Transverse colon (tissue), 4 donors: ENCODE data around the gene ATE1. TPM values are rescaled to one million over a fixed set of nuclear protein-coding genes. Genes with fewer than 3 reads are reported as not detected.

Source experiments
- DNase-seq: peaks from one replicate; pipeline ENCODE4 v3.0.0-alpha.2; 2019
- H3K27ac ChIP-seq, 4 donors: fragments of 200-600 bp; sonication (generic); 2 replicates each; pipeline ENCODE4 v1.5.1; 2016 to 2018; ENCODE audit warnings: inconsistent platforms in 4 of 4
- H3K27me3 ChIP-seq: fragments of 200-600 bp; sonication (generic); 2 replicates; pipeline ENCODE4 v1.5.1; 2017; ENCODE audit warnings: inconsistent platforms
- H3K36me3 ChIP-seq, 4 donors: fragments of 200-600 bp; sonication (generic); 2 replicates each; pipeline ENCODE4 v1.5.1; 2017 to 2019; ENCODE audit warnings: inconsistent platforms in 4 of 4
- H3K4me1 ChIP-seq, 4 donors: fragments of 200-600 bp; sonication (generic); 2 replicates each; pipeline ENCODE4 v1.5.1; 2017 to 2020; ENCODE audit warnings: inconsistent platforms in 4 of 4
- H3K4me3 ChIP-seq, 4 donors: fragments of 200-600 bp; sonication (generic); 1 replicate in 1 of 4; 2 replicates in 3 of 4; pipeline versions ENCODE4 v1.5.1 to v1.6.1; 2017 to 2019; ENCODE audit warnings: inconsistent platforms in 4 of 4
- H3K9me3 ChIP-seq, 2 donors: fragments of 200-600 bp; sonication (generic); 2 replicates each; pipeline ENCODE4 v1.5.1; 2017 to 2019; ENCODE audit warnings: inconsistent platforms in 2 of 2
- EP300 ChIP-seq: sonication (generic); formaldehyde crosslinking; IDR thresholded peaks from one replicate; pipeline ENCODE4 v1.6.1; 2017; ENCODE audit warnings: antibody characterized with exemption, low read depth
- POLR2A ChIP-seq: fragments of 450-650 bp; IDR thresholded peaks from one replicate; pipeline ENCODE4 v1.6.1; 2016; ENCODE audit warnings: antibody characterized with exemption, mild to moderate bottlenecking, moderate library complexity
- POLR2AphosphoS5 ChIP-seq, 3 donors: sonication (generic); formaldehyde crosslinking; IDR thresholded peaks; one replicate each; pipeline ENCODE4 v1.6.1; 2016; ENCODE audit warnings: antibody characterized with exemption in 3 of 3
- WGBS, 2 donors: methylation state at CpG; one replicate each; pipeline ENCODE4 v1.1.5; 2018; ENCODE audit warnings: low coverage in 1 of 2; 5-methylcytosine and 5-hydroxymethylcytosine counted together
- in situ Hi-C, 4 donors: fragments of 200-750 bp; cut with MboI; loops; one replicate each; pipeline versions ENCODE4 v1.15.0 to v1.15.1; 2017; ENCODE audit warnings: low sequenced_read_pairs in 3 of 4, low pct_ligation_motif_present in 1 of 4, low pct_unique_long_range_greater_than_20kb in 1 of 4
- intact Hi-C: fragments of 100-400 bp; cut with DNase I; formaldehyde crosslinking; loops from one replicate; pipeline ENCODE4 v1.15.1; 2023; ENCODE audit warnings: low total_unique reads
- total RNA-seq, 4 donors: library from RNA; depleted of rRNA; stranded (reverse); fragments of >200 nt; gene quantifications; one replicate each; pipeline ENCODE4 v1.1.0, GENCODE V29; 2016
- TF ChIP-seq, protein P1 (sequence below), 5 experiments: fragments of 200-600 bp in 3 of 5; fragments of 450-650 bp in 2 of 5; sonication (generic) in 3 of 5; IDR thresholded peaks; 1 replicate in 2 of 5; 2 replicates in 3 of 5; pipeline ENCODE4 v1.5.1; 2016 to 2017; ENCODE audit warnings: antibody characterized with exemption in 5 of 5, inconsistent platforms in 3 of 5, mild to moderate bottlenecking in 2 of 5, moderate library complexity in 1 of 5

Gene ATE1
- total RNA-seq, 4 donors from 2014 or later: 25.3 to 1,446 (median 31.4) TPM

DNA sequence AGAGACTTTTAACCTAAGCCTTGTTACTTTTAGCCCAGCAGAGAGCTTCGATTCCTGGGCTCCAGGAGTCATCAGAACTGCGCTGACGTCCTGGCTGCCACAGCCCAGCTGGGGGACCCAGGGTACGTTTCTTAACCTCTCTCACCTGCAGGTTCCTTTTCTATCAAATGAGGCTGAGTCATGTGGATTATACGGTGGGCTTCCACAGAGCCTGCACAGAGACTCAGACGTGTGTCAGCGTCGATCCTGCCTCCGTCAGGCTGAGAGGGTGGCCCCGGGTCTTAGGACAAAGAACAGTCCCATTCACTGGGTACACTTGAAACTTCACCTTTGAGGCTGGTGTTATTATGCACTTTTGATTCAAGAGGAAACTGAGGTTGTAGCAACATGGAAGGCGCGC is 228.9 kb downstream of the ATE1 start:
- 89% methylated on average over 4 to 12 of the region's 12 CpGs for WGBS, 2 donors

DNA sequence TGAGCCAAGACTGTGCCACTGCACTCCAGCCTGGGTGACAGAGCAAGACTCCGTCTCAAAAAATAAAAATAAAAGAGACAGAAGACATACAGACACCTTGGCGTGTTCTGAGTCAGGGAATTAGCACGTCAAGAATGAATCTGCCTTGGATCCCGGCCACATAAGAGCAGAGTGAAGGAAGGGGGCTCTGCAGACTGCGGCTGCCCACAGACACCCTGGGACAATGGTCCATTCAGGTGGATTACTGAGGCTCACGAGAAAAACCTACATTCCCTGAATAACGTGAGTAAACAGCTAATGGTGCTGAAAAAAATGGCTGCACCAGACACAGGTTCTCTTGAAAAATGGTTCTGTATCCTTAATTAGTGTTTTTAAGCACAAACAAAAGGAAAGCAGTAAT is 229.5 kb downstream of the ATE1 start:
- H3K9me3 ChIP-seq: peaks cover 0 to 3% of the 10 kb centered on the region in 2 donors
- no peak for TF ChIP-seq POLR2A
- TF ChIP-seq, protein P1, sequence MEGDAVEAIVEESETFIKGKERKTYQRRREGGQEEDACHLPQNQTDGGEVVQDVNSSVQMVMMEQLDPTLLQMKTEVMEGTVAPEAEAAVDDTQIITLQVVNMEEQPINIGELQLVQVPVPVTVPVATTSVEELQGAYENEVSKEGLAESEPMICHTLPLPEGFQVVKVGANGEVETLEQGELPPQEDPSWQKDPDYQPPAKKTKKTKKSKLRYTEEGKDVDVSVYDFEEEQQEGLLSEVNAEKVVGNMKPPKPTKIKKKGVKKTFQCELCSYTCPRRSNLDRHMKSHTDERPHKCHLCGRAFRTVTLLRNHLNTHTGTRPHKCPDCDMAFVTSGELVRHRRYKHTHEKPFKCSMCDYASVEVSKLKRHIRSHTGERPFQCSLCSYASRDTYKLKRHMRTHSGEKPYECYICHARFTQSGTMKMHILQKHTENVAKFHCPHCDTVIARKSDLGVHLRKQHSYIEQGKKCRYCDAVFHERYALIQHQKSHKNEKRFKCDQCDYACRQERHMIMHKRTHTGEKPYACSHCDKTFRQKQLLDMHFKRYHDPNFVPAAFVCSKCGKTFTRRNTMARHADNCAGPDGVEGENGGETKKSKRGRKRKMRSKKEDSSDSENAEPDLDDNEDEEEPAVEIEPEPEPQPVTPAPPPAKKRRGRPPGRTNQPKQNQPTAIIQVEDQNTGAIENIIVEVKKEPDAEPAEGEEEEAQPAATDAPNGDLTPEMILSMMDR (IDR thresholded peaks at IDR 0.05): no peak
- TF ChIP-seq EP300: no peak
- TF ChIP-seq POLR2AphosphoS5 (IDR thresholded peaks at IDR 0.05): no peak
- no peaks in the 10 kb centered on the region for H3K4me1 ChIP-seq
- H3K27ac ChIP-seq: no peak overlapping the region
- H3K27me3 ChIP-seq: peaks cover 4% of the 10 kb centered on the region
- in situ Hi-C loops (no loop called here), intact Hi-C loops (no loop called here)
- 74 to 80% methylated on average over 7 of the region's 7 CpGs for WGBS, 2 donors
- no peaks in the 10 kb centered on the region for H3K36me3 ChIP-seq
- H3K4me3 ChIP-seq: no peak overlapping the region
- DNase-seq: no peak

More for the DNA sequence above, 228.9 kb downstream of the ATE1 start:
- intact Hi-C loops (no loop called here), in situ Hi-C loops (no loop called here)
- TF ChIP-seq, protein P1 (IDR thresholded peaks at IDR 0.05): no peak
- TF ChIP-seq POLR2AphosphoS5 (IDR thresholded peaks at IDR 0.05): no peak
- no peak for TF ChIP-seq POLR2A
- TF ChIP-seq EP300: no peak
- no peak overlapping the region for H3K27ac ChIP-seq
- peaks cover 0 to 3% of the 10 kb centered on the region in 2 donors for H3K9me3 ChIP-seq
- no peaks in the 10 kb centered on the region for H3K4me1 ChIP-seq
- H3K4me3 ChIP-seq: no peak overlapping the region
- DNase-seq: no peak
- no peaks in the 10 kb centered on the region for H3K36me3 ChIP-seq
- H3K27me3 ChIP-seq: peaks cover 4% of the 10 kb centered on the region

DNA sequence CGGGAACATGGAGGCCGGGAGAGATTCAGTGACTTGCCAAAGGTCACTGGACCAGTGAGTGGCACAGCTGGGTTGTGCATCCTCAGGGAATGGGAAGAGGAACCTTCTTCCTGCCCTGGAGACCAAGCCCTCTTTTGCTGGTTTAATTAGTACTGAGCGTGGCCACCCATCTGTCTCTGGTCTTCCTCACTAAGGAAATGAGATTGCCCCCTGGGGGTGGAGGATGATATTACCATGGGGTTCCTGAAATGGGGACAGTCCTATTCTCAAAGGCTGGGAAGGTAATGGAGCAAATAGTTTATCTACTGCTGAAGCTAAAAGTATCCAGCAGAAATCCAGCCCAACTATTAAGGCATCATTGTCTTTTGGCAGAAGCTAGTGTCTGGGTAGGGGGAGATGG is 231.0 kb downstream of the ATE1 start:
- Histone ChIP-seq H3K4me1 (no peaks in the 10 kb centered on the region), H3K27me3 (peaks cover 4% of the 10 kb centered on the region), H3K9me3 (peaks cover 0 to 3% of the 10 kb centered on the region in 2 donors), H3K36me3 (no peaks in the 10 kb centered on the region), H3K27ac (no peak overlapping the region), H3K4me3 (no peak overlapping the region)
- intact Hi-C loops: no loop called here
- peak; percentile 49 for DNase-seq
- in situ Hi-C loops: no loop called here
- WGBS, 2 donors: 70 to 78% methylated on average over 3 of the region's 3 CpGs
- TF ChIP-seq, protein P1 (IDR thresholded peaks at IDR 0.05): peak in 4 of 5 experiments; percentile 40 to 49 (median 44)
- no peak for TF ChIP-seq POLR2A
- no peak for TF ChIP-seq EP300
- TF ChIP-seq POLR2AphosphoS5 (IDR thresholded peaks at IDR 0.05): no peak

DNA sequence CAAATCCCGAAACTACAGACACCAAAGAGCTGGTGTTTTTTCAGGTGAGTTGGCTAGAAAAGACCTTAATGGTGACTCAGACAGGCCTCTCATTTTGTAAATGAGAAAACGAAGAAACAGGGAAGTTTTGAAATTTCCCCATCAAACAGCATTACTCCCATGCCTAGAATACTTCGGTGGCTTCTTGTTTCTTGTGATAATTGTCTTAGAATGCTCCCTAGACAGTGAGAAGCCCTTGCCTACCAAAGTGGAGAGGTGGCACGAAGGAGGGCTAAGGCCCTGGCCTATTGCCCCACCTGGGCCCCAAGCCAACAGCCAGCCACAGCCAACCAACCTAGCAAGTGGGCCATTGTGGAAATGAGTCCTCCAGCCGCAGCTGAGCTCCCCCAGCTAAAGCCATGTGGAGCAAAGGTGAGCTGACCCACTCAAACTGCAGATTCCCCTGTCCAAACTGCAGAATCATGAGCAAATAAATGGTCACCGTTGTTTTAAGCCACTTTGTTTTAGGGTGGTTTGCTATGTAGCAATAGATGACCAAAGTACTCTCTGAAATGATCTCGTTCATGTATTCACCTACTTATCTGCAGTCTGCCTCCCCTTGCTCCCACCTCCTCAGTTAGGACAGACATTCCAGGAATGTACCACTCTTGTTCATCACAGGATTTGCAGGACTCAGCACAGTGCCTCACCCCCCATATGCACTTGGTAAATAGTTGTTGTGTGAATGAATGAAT is 231.9 kb downstream of the ATE1 start:
- intact Hi-C loops: no loop called here
- Histone ChIP-seq H3K27ac (no peak overlapping the region), H3K4me3 (no peak overlapping the region), H3K36me3 (no peaks in the 10 kb centered on the region), H3K27me3 (peaks cover 10% of the 10 kb centered on the region), H3K4me1 (no peaks in the 10 kb centered on the region), H3K9me3 (peaks cover 0 to 3% of the 10 kb centered on the region in 2 donors)
- WGBS, 2 donors: 71 to 87% methylated on average over 6 to 7 of the region's 7 CpGs
- TF ChIP-seq, protein P1 (IDR thresholded peaks at IDR 0.05): no peak
- TF ChIP-seq POLR2AphosphoS5 (IDR thresholded peaks at IDR 0.05) (no peak), EP300 (no peak), POLR2A (no peak)
- in situ Hi-C loops: no loop called here
- no peak for DNase-seq
